Hematopoietic multipotent progenitor cell treated with erythropoietin and hydrocortisone succinate and interleukin-3 and kit ligand, for 4 days (in vitro differentiated cells): ENCODE data around the gene MGRN1.

Experiments
- DNase-seq: peaks from one replicate; pipeline ENCODE4 v3.0.0-alpha.2; 2015

The MGRN1 gene

GRCh38 chr16:4625560-4626159 is 1.0 kb downstream of the MGRN1 start:
- no peak for DNase-seq

- DNase-seq: no peak
These were observed 1.8 kb downstream of the MGRN1 start for GRCh38 chr16:4626396-4626795.

GRCh38 chr16:4628283-4628682 is 3.7 kb downstream of the MGRN1 start:
- DNase-seq: peak; percentile 36

- no peak for DNase-seq
These were observed 6.8 kb downstream of the MGRN1 start for GRCh38 chr16:4631444-4631843.

- DNase-seq: no peak
These were observed 9.4 kb downstream of the MGRN1 start for GRCh38 chr16:4633910-4634635.

GRCh38 chr16:4634768-4635167 is 10.1 kb downstream of the MGRN1 start:
- no peak for DNase-seq

- no peak for DNase-seq
These were observed 11.6 kb downstream of the MGRN1 start for GRCh38 chr16:4636196-4636595.

GRCh38 chr16:4637501-4638166 is 13.0 kb downstream of the MGRN1 start:
- no peak for DNase-seq

GRCh38 chr16:4639899-4640509 is 15.4 kb downstream of the MGRN1 start:
- DNase-seq: no peak

- DNase-seq: no peak
These were observed 16.1 kb downstream of the MGRN1 start for GRCh38 chr16:4640572-4641305.

GRCh38 chr16:4641306-4641687 is 16.7 kb downstream of the MGRN1 start:
- DNase-seq: no peak

- peak; percentile 59 for DNase-seq
These were observed 17.3 kb downstream of the MGRN1 start for GRCh38 chr16:4641895-4642294.

GRCh38 chr16:4646773-4647643 is 22.4 kb downstream of the MGRN1 start:
- no peak for DNase-seq

- DNase-seq: no peak
These were observed 23.0 kb downstream of the MGRN1 start for GRCh38 chr16:4647644-4647980.

GRCh38 chr16:4648917-4649316 is 24.3 kb downstream of the MGRN1 start:
- DNase-seq: peak; percentile 41

- peak; percentile 54 for DNase-seq
These were observed 25.3 kb downstream of the MGRN1 start for GRCh38 chr16:4649744-4650442.

GRCh38 chr16:4650443-4651074 is 25.9 kb downstream of the MGRN1 start:
- DNase-seq: peak; percentile 94

GRCh38 chr16:4651827-4652226 is 27.2 kb downstream of the MGRN1 start:
- no peak for DNase-seq

- DNase-seq: no peak
These were observed 27.9 kb downstream of the MGRN1 start for GRCh38 chr16:4652561-4652960.

- no peak for DNase-seq
These were observed 29.7 kb downstream of the MGRN1 start for GRCh38 chr16:4654011-4654963.
